ENCODE measurements around the gene KRT73.
A peak's percentile ranks its signal among the peaks of the same experiment; 100 is the strongest.

Gene KRT73

GRCh38 chr12:52645120-52645761, 26.9 kb upstream of the KRT73 start:
- no peak for DNase-seq

DNA sequence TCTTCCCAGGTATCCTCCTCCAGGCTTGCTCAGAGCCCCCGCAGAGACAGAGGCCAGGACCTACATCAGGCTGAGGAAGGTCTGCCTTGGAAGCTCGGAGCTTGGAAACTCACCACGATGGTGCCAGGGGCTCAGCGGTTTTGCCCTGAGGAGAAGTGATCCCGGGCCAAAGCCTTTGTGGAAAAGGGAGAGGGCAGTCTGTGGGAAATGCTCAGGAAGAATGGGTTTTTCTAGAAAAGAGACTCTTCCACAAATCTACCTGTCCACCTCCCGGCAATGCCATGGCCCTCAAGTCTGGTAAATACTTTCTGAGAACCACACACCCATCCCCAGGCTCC, 25.7 kb upstream of the KRT73 start:
- no peak for DNase-seq

GRCh38 chr12:52643233-52644077, 25.1 kb upstream of the KRT73 start:
- no peak for DNase-seq

- no peak for DNase-seq
Observed at GRCh38 chr12:52641468-52641867, 23.1 kb upstream of the KRT73 start.

- DNase-seq, result no peak
Observed at GRCh38 chr12:52637299-52637698, 18.9 kb upstream of the KRT73 start.

GRCh38 chr12:52636592-52637258, 18.4 kb upstream of the KRT73 start:
- no peak for DNase-seq

DNA sequence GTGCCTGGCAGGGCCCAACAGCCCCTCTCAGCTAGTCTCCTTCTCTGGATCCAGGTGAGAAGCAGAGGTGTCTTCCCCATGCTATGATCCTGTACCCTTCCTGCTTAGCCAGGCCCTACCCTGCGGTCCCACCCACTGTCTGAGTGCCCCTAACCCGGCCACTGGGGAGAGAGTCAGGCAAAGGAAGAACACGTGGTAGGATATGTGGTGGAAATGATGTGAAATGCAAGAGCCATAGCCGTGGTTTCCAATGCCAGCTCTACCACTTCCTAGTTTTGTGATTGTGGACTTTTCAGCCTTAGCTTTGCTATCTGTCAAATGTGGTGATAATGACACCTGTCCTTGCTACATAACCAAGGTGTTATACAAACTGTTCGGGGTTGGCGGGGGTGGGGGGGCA, 17.8 kb upstream of the KRT73 start:
- DNase-seq, result no peak

GRCh38 chr12:52634266-52635056, 16.1 kb upstream of the KRT73 start:
- peak; percentile 95 for DNase-seq

GRCh38 chr12:52633383-52633782, 15.0 kb upstream of the KRT73 start:
- DNase-seq, result peak; percentile 67

GRCh38 chr12:52632656-52633055, 14.3 kb upstream of the KRT73 start:
- no peak for DNase-seq

- no peak for DNase-seq
Observed at GRCh38 chr12:52631676-52632459, 13.5 kb upstream of the KRT73 start.

GRCh38 chr12:52631264-52631663, 12.9 kb upstream of the KRT73 start:
- DNase-seq, result no peak

DNA sequence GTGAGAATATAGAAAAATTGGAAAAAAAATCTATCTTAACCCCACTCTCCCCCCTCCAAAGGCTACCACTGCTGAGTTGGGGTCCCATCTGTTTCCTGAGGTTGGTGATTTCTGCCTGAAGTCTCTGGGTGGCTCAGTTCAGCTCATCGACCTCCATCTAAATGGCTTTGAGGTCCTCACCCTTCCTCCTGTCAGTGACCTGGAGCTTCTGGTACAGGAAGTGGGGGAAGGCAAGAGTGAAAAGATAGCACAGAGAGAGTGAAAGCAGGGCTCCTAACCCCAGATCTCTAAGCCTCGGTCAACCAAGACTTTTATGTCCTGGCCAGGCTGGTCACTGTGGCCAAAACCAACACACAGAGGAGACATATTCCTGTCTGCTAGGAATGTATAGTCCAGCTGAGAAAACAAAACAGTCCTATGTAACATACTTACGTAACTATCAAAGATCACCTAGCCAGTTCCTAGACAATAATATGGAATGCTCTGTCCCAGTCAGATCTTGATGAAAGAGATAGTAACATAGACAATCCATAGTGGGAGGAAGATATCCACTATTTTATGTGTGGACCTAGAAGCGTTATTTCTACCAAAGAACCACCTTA, 12.3 kb upstream of the KRT73 start:
- DNase-seq, result no peak

GRCh38 chr12:52630008-52630500, 11.7 kb upstream of the KRT73 start:
- DNase-seq, result no peak

DNA sequence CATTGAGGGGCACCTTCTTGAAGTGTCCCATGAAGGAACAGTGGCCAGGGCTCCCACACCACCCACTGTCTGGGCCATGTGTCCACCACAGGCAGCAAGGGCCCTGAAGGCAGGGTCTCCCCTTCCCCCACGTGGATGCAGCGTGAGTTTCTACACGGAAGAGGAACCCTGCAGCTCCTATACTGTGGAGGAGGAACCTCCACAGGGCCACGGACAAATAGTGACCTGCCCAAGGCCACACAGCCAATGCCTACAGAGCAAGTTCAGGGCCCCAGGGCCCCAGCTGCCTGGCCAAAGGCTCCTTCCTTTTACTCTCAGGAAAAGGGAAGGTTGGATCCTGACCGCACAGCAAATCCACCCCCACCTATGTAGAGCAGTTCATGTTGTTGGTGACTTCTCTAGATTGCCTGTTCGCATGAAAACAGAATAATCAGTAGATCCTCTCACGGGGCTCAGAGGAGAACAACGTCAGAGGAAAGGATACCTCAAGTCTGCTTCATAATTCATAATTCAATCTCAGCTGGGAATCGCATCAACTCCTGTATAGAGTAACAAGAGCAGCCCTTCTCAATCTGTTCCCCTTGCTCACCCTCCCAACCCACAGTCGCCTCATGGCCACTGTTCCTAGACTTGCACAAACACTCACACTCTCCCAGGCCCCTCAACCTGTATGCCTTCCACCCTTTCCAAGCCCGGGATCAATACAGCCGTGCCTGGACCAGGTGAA, 11.1 kb upstream of the KRT73 start:
- DNase-seq, result no peak

- DNase-seq, result no peak
Observed at GRCh38 chr12:52628841-52629240, 10.5 kb upstream of the KRT73 start.

DNA sequence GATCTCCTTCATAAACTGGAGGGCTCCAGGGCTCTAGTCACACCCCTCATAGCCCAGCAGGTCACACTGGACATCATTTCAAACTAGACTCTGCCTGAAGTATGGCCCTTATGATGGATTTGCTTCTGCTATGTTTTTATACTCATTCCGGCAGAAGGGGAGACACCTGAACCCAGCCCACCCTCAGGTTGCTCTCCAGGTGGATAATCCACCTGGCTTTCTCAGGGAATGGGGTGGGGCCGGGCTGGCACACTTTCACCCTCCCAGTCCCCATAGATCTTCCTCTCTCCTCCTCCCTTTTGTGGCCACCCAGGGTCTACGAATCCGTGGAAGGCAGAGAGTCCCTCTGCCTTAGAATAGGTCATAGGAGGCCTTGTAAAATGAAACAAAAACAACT, 9.8 kb upstream of the KRT73 start:
- DNase-seq, result no peak

GRCh38 chr12:52627395-52628110, 9.2 kb upstream of the KRT73 start:
- no peak for DNase-seq

DNA sequence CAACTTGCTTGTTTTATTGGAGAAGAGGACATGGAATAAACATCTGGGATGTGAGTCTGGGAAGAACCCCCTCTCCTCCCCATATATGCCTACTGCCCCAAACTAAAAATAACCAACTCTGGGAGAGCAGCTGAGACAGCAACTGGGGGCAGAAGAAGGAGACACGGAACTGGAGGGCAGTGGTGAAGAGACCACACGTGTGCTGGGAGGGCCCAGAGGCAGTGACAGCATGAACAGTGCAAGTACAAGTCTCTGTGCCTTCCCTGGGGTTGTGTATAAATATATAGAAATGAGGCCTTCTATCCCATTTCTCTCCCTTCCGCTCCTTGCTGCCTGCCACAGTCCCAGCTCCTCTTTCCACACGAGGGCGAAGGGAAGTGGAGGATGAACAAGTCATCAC, 4.0 kb upstream of the KRT73 start:
- DNase-seq, result no peak

- no peak for DNase-seq
Observed at GRCh38 chr12:52618866-52619265, 507 bp upstream of the KRT73 start.

- no peak for DNase-seq
Observed at GRCh38 chr12:52617403-52617785, 965 bp downstream of the KRT73 start.

Measured in NCI-H2029 (cell line).